ENCODE results near the gene DRD4. TPM values are rescaled to one million over a fixed set of nuclear protein-coding genes. Genes with fewer than 3 reads are reported as not detected.

DRD4 gene
- total RNA-seq, 2 donors from 2014 or later, result 0.69 to 0.79 TPM

GRCh38 chr11:606245-606644, 30.8 kb upstream of the DRD4 start:
- H3K9me3 ChIP-seq, result no peaks in the 10 kb centered on the region
- DNase-seq, result no peak
- no peak overlapping the region for H3K27ac ChIP-seq
- H3K4me1 ChIP-seq, result no peaks in the 10 kb centered on the region
- TF ChIP-seq, protein P1, sequence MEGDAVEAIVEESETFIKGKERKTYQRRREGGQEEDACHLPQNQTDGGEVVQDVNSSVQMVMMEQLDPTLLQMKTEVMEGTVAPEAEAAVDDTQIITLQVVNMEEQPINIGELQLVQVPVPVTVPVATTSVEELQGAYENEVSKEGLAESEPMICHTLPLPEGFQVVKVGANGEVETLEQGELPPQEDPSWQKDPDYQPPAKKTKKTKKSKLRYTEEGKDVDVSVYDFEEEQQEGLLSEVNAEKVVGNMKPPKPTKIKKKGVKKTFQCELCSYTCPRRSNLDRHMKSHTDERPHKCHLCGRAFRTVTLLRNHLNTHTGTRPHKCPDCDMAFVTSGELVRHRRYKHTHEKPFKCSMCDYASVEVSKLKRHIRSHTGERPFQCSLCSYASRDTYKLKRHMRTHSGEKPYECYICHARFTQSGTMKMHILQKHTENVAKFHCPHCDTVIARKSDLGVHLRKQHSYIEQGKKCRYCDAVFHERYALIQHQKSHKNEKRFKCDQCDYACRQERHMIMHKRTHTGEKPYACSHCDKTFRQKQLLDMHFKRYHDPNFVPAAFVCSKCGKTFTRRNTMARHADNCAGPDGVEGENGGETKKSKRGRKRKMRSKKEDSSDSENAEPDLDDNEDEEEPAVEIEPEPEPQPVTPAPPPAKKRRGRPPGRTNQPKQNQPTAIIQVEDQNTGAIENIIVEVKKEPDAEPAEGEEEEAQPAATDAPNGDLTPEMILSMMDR (IDR thresholded peaks at IDR 0.05), result no peak
- intact Hi-C loops (cut with DNase I), result no loop called here
- no peak overlapping the region for H3K9ac ChIP-seq (ENCODE audit: low read depth in 2 of 2, low read length in 2 of 2)
- H3K27me3 ChIP-seq, result no peaks in the 10 kb centered on the region
- H3K4me3 ChIP-seq, result no peak overlapping the region
- H3K36me3 ChIP-seq, result peaks cover 38% of the 10 kb centered on the region

GRCh38 chr11:607020-607780, 29.9 kb upstream of the DRD4 start:
- Histone ChIP-seq H3K36me3 (peaks cover 36% of the 10 kb centered on the region), H3K4me3 (no peak overlapping the region), H3K27me3 (no peaks in the 10 kb centered on the region), H3K9ac (ENCODE audit: low read depth in 2 of 2, low read length in 2 of 2) (no peak overlapping the region), H3K4me1 (peaks cover 8% of the 10 kb centered on the region), H3K27ac (no peak overlapping the region), H3K9me3 (no peaks in the 10 kb centered on the region)
- TF ChIP-seq, protein P1 (IDR thresholded peaks at IDR 0.05), result no peak
- DNase-seq, result no peak
- intact Hi-C loops (cut with DNase I), result no loop called here

- Histone ChIP-seq H3K27me3 (no peaks in the 10 kb centered on the region), H3K9me3 (no peaks in the 10 kb centered on the region), H3K4me1 (peaks cover 15% of the 10 kb centered on the region), H3K36me3 (peaks cover 40% of the 10 kb centered on the region), H3K9ac (ENCODE audit: low read depth in 2 of 2, low read length in 2 of 2) (no peak overlapping the region), H3K27ac (no peak overlapping the region), H3K4me3 (no peak overlapping the region)
- no peak for DNase-seq
- intact Hi-C loops (cut with DNase I), result no loop called here
- TF ChIP-seq, protein P1 (IDR thresholded peaks at IDR 0.05), result no peak
These were observed 29.0 kb upstream of the DRD4 start for GRCh38 chr11:607971-608659.

DNA sequence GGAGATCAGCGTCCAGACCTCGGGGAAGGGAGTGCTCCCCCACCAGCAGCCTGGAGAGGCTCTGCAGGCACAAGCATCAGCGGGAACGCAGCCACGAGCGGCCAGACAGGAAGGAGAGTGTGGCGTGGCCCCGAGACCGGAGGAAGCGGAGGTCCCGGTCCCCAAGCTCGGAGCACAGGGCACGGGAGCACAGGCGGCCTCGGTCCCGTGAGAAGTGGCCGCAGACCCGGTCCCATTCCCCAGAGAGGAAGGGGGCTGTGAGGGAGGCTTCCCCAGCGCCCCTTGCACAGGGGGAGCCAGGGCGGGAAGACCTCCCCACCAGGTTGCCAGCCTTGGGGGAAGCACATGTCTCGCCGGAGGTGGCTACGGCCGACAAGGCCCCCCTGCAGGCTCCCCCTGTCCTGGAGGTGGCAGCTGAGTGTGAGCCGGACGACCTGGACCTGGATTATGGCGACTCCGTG, 28.2 kb upstream of the DRD4 start:
- H3K27ac ChIP-seq, result no peak overlapping the region
- H3K9me3 ChIP-seq, result no peaks in the 10 kb centered on the region
- peaks cover 19% of the 10 kb centered on the region for H3K4me1 ChIP-seq
- H3K9ac ChIP-seq (ENCODE audit: low read depth in 2 of 2, low read length in 2 of 2), result no peak overlapping the region
- intact Hi-C loops (cut with DNase I), result no loop called here
- H3K27me3 ChIP-seq, result no peaks in the 10 kb centered on the region
- no peak for DNase-seq
- H3K4me3 ChIP-seq, result no peak overlapping the region
- peaks cover 41% of the 10 kb centered on the region for H3K36me3 ChIP-seq
- TF ChIP-seq, protein P1 (IDR thresholded peaks at IDR 0.05), result no peak

GRCh38 chr11:609341-609811, 27.7 kb upstream of the DRD4 start:
- DNase-seq, result no peak
- intact Hi-C loops (cut with DNase I), result no loop called here
- no peaks in the 10 kb centered on the region for H3K27me3 ChIP-seq
- TF ChIP-seq, protein P1 (IDR thresholded peaks at IDR 0.05), result no peak
- H3K27ac ChIP-seq, result no peak overlapping the region
- H3K9ac ChIP-seq (ENCODE audit: low read depth in 2 of 2, low read length in 2 of 2), result no peak overlapping the region
- no peaks in the 10 kb centered on the region for H3K9me3 ChIP-seq
- H3K36me3 ChIP-seq, result peaks cover 41% of the 10 kb centered on the region
- H3K4me3 ChIP-seq, result no peak overlapping the region
- H3K4me1 ChIP-seq, result peaks cover 25% of the 10 kb centered on the region
